ENCODE results near the gene PEX19.

PEX19 gene

DNA sequence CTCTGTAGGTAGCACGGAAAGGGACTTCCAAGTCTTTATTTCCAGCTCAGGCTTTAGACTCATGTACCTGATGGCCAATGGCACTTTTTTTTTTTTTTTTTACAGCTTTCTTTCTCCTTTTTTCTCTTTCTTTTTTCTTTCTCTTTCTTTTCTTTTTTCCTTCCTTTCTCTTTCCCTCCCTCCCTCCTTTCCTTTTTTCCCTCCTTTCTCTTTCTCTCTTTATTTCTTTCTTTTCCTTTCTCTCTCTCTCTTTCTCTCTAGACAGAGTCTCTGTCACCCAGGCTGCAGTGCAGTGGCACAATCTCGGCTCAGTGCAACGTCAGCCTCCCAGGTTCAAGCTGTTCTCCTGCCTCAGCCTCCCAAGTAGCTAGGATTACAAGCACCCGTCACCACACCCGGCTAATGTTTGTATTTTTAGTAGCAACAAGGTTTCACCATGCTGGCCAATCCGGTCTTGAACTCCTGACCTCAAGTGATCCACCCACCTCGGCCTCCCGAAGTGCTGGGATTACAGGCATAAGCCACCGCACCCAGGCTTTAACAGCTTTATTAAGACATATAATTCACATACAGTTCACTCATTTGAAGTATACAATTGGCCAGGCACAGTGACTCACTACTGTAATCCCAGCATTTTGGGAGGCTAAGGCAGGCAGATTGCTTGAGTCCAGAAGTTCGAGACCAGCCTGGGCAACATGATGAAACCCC, 17.5 kb downstream of the PEX19 start:
- Histone ChIP-seq H3K4me3 (ENCODE audit: low read length) (no peak overlapping the region), H3K9me3 (ENCODE audit: control insufficient read depth, low read length) (no peaks in the 10 kb centered on the region), H3K36me3 (ENCODE audit: control insufficient read depth, insufficient read depth, low read length) (no peaks in the 10 kb centered on the region)

GRCh38 chr1:160264795-160265307, 20.1 kb downstream of the PEX19 start:
- Histone ChIP-seq H3K27me3 (ENCODE audit: control insufficient read depth, insufficient read depth, low read length) (no peaks in the 10 kb centered on the region), H3K4me3 (ENCODE audit: low read length) (no peak overlapping the region), H3K9me3 (ENCODE audit: control insufficient read depth, low read length) (no peaks in the 10 kb centered on the region), H3K36me3 (ENCODE audit: control insufficient read depth, insufficient read depth, low read length) (no peaks in the 10 kb centered on the region), H3K4me1 (ENCODE audit: control insufficient read depth, insufficient read depth, low read length) (peaks cover 12% of the 10 kb centered on the region), H3K9ac (ENCODE audit: low read length) (no peak overlapping the region)

More for the DNA sequence above, 17.5 kb downstream of the PEX19 start:
- Histone ChIP-seq H3K4me1 (ENCODE audit: control insufficient read depth, insufficient read depth, low read length) (peaks cover 7% of the 10 kb centered on the region), H3K27me3 (ENCODE audit: control insufficient read depth, insufficient read depth, low read length) (no peaks in the 10 kb centered on the region), H3K9ac (ENCODE audit: low read length) (no peak overlapping the region)

- H3K4me3 ChIP-seq (ENCODE audit: low read length): peak within 1 kb of the TSS; percentile 100
Observed at GRCh38 chr1:160261893-160262794, 22.8 kb downstream of the PEX19 start, which contains the start of gene DCAF8. Gene DCAF8 (minus strand): TSS chr1:160262549. CDS start chr1:160244008, 18,541 bp downstream.

DNA sequence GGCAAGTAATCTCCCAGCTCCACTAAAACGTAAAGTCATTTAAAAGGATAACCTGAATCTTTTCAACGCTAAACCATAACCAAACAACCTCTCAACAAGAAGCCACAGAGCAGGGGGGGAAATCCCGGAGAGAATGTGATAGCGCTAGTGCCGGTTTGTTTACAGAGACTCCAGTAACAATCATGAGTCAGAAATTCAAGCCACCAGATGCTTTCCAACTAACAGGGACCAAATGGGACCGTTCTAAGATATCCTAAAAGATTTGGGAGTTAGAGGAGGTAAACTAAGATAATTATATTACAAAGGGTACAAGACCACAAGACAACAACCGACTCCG, 23.4 kb downstream of the PEX19 start:
- peaks cover 22% of the 10 kb centered on the region for H3K4me1 ChIP-seq (ENCODE audit: control insufficient read depth, insufficient read depth, low read length)
- peak overlapping the region; percentile 100 for H3K4me3 ChIP-seq (ENCODE audit: low read length)
- no peaks in the 10 kb centered on the region for H3K36me3 ChIP-seq (ENCODE audit: control insufficient read depth, insufficient read depth, low read length)
- H3K9ac ChIP-seq (ENCODE audit: low read length): peak overlapping the region; percentile 100
- no peaks in the 10 kb centered on the region for H3K27me3 ChIP-seq (ENCODE audit: control insufficient read depth, insufficient read depth, low read length)
- no peaks in the 10 kb centered on the region for H3K9me3 ChIP-seq (ENCODE audit: control insufficient read depth, low read length)

More at GRCh38 chr1:160261893-160262794, 22.8 kb downstream of the PEX19 start, which contains the start of gene DCAF8:
- peak within 1 kb of the TSS; percentile 100 for H3K9ac ChIP-seq (ENCODE audit: low read length)
- H3K4me1 ChIP-seq (ENCODE audit: control insufficient read depth, insufficient read depth, low read length): peaks cover 19% of the 10 kb centered on the region
- no peaks in the 10 kb centered on the region for H3K27me3 ChIP-seq (ENCODE audit: control insufficient read depth, insufficient read depth, low read length)
- no peaks in the 10 kb centered on the region for H3K9me3 ChIP-seq (ENCODE audit: control insufficient read depth, low read length)
- no peaks in the 10 kb centered on the region for H3K36me3 ChIP-seq (ENCODE audit: control insufficient read depth, insufficient read depth, low read length)

- Histone ChIP-seq H3K9me3 (ENCODE audit: control insufficient read depth, low read length) (no peaks in the 10 kb centered on the region), H3K4me1 (ENCODE audit: control insufficient read depth, insufficient read depth, low read length) (peaks cover 26% of the 10 kb centered on the region), H3K4me3 (ENCODE audit: low read length) (no peak overlapping the region), H3K9ac (ENCODE audit: low read length) (no peak overlapping the region), H3K36me3 (ENCODE audit: control insufficient read depth, insufficient read depth, low read length) (no peaks in the 10 kb centered on the region), H3K27me3 (ENCODE audit: control insufficient read depth, insufficient read depth, low read length) (no peaks in the 10 kb centered on the region)
Observed at GRCh38 chr1:160260406-160261382, 24.2 kb downstream of the PEX19 start.

- Histone ChIP-seq H3K36me3 (ENCODE audit: control insufficient read depth, insufficient read depth, low read length) (no peaks in the 10 kb centered on the region), H3K4me1 (ENCODE audit: control insufficient read depth, insufficient read depth, low read length) (peaks cover 26% of the 10 kb centered on the region), H3K4me3 (ENCODE audit: low read length) (no peak overlapping the region), H3K9me3 (ENCODE audit: control insufficient read depth, low read length) (no peaks in the 10 kb centered on the region), H3K9ac (ENCODE audit: low read length) (no peak overlapping the region), H3K27me3 (ENCODE audit: control insufficient read depth, insufficient read depth, low read length) (no peaks in the 10 kb centered on the region)
Observed at GRCh38 chr1:160258177-160258798, 26.6 kb downstream of the PEX19 start.

GRCh38 chr1:160257411-160258015, 27.4 kb downstream of the PEX19 start:
- H3K4me3 ChIP-seq (ENCODE audit: low read length): no peak overlapping the region
- H3K36me3 ChIP-seq (ENCODE audit: control insufficient read depth, insufficient read depth, low read length): no peaks in the 10 kb centered on the region
- H3K27me3 ChIP-seq (ENCODE audit: control insufficient read depth, insufficient read depth, low read length): no peaks in the 10 kb centered on the region
- H3K9ac ChIP-seq (ENCODE audit: low read length): no peak overlapping the region
- H3K4me1 ChIP-seq (ENCODE audit: control insufficient read depth, insufficient read depth, low read length): peaks cover 19% of the 10 kb centered on the region
- H3K9me3 ChIP-seq (ENCODE audit: control insufficient read depth, low read length): no peaks in the 10 kb centered on the region

- Histone ChIP-seq H3K4me3 (ENCODE audit: low read length) (no peak overlapping the region), H3K27me3 (ENCODE audit: control insufficient read depth, insufficient read depth, low read length) (no peaks in the 10 kb centered on the region), H3K9me3 (ENCODE audit: control insufficient read depth, low read length) (no peaks in the 10 kb centered on the region), H3K4me1 (ENCODE audit: control insufficient read depth, insufficient read depth, low read length) (peaks cover 19% of the 10 kb centered on the region), H3K9ac (ENCODE audit: low read length) (no peak overlapping the region), H3K36me3 (ENCODE audit: control insufficient read depth, insufficient read depth, low read length) (no peaks in the 10 kb centered on the region)
Observed at GRCh38 chr1:160256396-160257046, 28.4 kb downstream of the PEX19 start.

- Histone ChIP-seq H3K9ac (ENCODE audit: low read length) (no peak overlapping the region), H3K4me1 (ENCODE audit: control insufficient read depth, insufficient read depth, low read length) (peaks cover 14% of the 10 kb centered on the region), H3K4me3 (ENCODE audit: low read length) (no peak overlapping the region), H3K27me3 (ENCODE audit: control insufficient read depth, insufficient read depth, low read length) (no peaks in the 10 kb centered on the region), H3K36me3 (ENCODE audit: control insufficient read depth, insufficient read depth, low read length) (no peaks in the 10 kb centered on the region), H3K9me3 (ENCODE audit: control insufficient read depth, low read length) (no peaks in the 10 kb centered on the region)
Observed at GRCh38 chr1:160255781-160256300, 29.1 kb downstream of the PEX19 start.

GRCh38 chr1:160251687-160252526, 33.0 kb downstream of the PEX19 start:
- Histone ChIP-seq H3K4me1 (ENCODE audit: control insufficient read depth, insufficient read depth, low read length) (peaks cover 7% of the 10 kb centered on the region), H3K36me3 (ENCODE audit: control insufficient read depth, insufficient read depth, low read length) (no peaks in the 10 kb centered on the region), H3K9ac (ENCODE audit: low read length) (no peak overlapping the region), H3K27me3 (ENCODE audit: control insufficient read depth, insufficient read depth, low read length) (no peaks in the 10 kb centered on the region), H3K4me3 (ENCODE audit: low read length) (no peak overlapping the region), H3K9me3 (ENCODE audit: control insufficient read depth, low read length) (no peaks in the 10 kb centered on the region)

Data from mucosa of stomach (tissue), 1 donor.